Activated T-cell treated with anti-CD3 and anti-CD28 coated beads, Interleukin-2, amount 50 U/mL, for 24 hours (primary cell): Measurements from ENCODE around the gene CRB2.

Experiments
- DNase-seq: peaks from one replicate; pipeline ENCODE4 v3.0.0-alpha.2; 2020
- H3K27ac Mint-ChIP-seq: 2 replicates; pipeline ENCODE4 v1.8.0; 2020; ENCODE audit warnings: mild to moderate bottlenecking, mixed read lengths
- H3K27me3 Mint-ChIP-seq: 2 replicates; pipeline ENCODE4 v1.8.0; 2020; ENCODE audit warnings: mixed read lengths
- H3K36me3 Mint-ChIP-seq: 2 replicates; pipeline ENCODE4 v1.8.0; 2020; ENCODE audit warnings: low read depth, mixed read lengths
- H3K4me1 Mint-ChIP-seq: 2 replicates; pipeline ENCODE4 v1.8.0; 2020; ENCODE audit warnings: low read depth, mixed read lengths
- H3K4me3 Mint-ChIP-seq: 2 replicates; pipeline ENCODE4 v1.8.0; 2020; ENCODE audit warnings: mild to moderate bottlenecking, moderate library complexity, mixed read lengths
- H3K9me3 Mint-ChIP-seq: 2 replicates; pipeline ENCODE4 v1.8.0; 2020; ENCODE audit warnings: mixed read lengths

Gene CRB2

DNA sequence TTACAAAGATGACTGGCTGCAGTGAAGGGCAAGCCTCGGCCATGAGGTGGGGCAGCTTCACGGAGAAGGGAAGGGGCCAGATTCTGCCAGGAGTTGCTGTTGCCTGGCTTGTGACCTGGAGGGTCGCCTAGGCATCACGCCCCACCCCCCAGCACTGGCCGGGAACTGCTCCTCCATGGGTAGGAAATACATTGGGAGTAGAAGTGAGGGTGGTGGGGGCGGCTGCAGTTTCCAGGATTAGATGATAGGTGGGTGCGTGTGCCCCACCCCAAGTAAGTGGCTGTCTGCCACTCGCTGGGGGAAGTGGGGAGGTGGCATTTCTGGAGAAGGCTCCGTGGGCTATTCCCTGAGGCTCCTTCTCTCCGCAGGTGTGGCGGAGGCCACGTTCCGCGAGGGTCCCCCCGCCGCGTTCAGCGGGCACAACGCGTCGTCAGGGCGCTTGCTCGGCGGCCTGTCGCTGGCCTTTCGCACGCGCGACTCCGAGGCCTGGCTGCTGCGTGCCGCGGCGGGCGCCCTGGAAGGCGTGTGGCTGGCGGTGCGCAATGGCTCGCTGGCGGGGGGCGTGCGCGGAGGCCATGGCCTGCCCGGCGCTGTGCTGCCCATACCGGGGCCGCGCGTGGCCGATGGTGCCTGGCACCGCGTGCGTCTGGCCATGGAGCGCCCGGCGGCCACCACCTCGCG lies 16.9 kb downstream of the CRB2 start:
- no peak overlapping the region for H3K27ac Mint-ChIP-seq
- H3K4me1 Mint-ChIP-seq: peaks cover 7% of the 10 kb centered on the region
- H3K4me3 Mint-ChIP-seq: no peak overlapping the region
- H3K36me3 Mint-ChIP-seq: no peaks in the 10 kb centered on the region
- H3K9me3 Mint-ChIP-seq: no peaks in the 10 kb centered on the region
- no peak for DNase-seq
- peaks cover 55% of the 10 kb centered on the region for H3K27me3 Mint-ChIP-seq

DNA sequence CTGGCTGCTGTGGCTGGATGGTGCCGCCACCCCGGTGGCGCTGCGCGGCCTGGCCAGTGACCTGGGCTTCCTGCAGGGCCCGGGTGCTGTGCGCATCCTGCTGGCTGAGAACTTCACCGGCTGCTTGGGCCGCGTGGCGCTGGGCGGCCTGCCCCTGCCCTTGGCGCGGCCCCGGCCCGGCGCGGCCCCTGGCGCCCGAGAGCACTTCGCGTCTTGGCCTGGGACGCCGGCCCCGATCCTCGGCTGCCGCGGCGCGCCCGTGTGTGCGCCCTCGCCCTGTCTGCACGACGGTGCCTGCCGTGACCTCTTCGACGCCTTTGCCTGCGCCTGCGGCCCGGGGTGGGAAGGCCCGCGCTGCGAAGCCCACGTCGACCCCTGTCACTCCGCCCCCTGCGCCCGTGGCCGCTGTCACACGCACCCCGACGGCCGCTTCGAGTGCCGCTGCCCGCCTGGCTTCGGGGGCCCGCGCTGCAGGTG lies 17.5 kb downstream of the CRB2 start:
- Mint-ChIP-seq H3K27ac (no peak overlapping the region), H3K27me3 (peaks cover 55% of the 10 kb centered on the region), H3K36me3 (no peaks in the 10 kb centered on the region), H3K4me1 (peaks cover 7% of the 10 kb centered on the region), H3K9me3 (no peaks in the 10 kb centered on the region), H3K4me3 (no peak overlapping the region)
- DNase-seq: no peak

DNA sequence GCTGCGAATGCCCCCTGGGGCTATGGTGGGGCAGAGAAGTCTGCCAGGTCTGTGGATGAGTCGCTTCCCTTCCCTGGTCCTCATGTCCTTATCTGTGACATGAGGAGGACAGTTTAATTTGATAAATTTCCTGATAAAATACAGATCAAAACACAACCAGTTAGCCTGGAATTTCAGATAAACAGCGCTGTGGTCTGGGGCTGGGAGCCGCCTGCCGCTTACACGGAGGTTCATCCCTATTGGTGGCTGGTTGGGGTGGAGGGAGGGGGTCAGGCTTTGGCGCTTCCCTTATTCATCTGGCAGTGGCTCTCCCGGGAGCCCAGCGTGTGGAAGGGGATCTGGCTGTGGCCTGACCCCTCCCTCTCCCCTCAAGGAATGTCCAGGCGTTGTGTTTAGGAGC lies 17.9 kb downstream of the CRB2 start:
- Mint-ChIP-seq H3K4me3 (no peak overlapping the region), H3K9me3 (no peaks in the 10 kb centered on the region), H3K27me3 (peaks cover 55% of the 10 kb centered on the region), H3K36me3 (no peaks in the 10 kb centered on the region), H3K27ac (no peak overlapping the region), H3K4me1 (peaks cover 7% of the 10 kb centered on the region)
- DNase-seq: no peak

DNA sequence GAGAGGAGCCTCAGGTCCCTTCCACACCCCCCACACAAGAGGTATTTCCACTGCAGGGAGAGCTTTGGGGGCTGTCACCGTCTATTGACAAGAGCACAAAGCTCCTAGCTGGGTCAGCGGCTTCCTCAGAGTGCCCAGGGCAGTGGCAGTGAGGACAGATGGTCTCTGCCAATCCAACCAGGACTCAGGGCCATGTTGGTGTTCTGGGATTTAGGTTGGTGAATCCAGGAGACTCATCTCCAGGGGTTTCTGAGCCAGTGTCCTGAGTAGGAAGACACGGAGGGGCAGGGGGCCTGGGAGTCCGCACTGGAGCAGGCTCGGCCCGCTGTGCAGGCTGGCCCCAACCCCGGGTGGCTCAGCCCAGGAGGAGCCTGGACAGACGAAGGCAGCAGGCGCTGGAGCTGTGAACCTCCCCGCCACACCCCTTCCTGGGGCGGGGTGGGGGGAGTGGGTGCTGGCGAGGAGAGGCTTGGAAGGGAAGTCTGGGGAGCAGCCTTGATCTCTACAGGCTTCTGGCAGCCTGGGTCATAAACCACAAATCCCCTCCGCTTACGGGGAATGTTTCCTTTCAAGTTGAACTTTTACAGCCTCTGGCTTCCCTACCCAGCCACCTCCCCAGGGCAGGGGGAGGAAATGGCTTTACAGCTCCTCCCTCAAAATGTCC lies 19.6 kb downstream of the CRB2 start:
- Mint-ChIP-seq H3K36me3 (peaks cover 1% of the 10 kb centered on the region), H3K27me3 (peaks cover 47% of the 10 kb centered on the region), H3K4me1 (peaks cover 7% of the 10 kb centered on the region), H3K4me3 (no peak overlapping the region), H3K9me3 (no peaks in the 10 kb centered on the region), H3K27ac (no peak overlapping the region)
- no peak for DNase-seq

DNA sequence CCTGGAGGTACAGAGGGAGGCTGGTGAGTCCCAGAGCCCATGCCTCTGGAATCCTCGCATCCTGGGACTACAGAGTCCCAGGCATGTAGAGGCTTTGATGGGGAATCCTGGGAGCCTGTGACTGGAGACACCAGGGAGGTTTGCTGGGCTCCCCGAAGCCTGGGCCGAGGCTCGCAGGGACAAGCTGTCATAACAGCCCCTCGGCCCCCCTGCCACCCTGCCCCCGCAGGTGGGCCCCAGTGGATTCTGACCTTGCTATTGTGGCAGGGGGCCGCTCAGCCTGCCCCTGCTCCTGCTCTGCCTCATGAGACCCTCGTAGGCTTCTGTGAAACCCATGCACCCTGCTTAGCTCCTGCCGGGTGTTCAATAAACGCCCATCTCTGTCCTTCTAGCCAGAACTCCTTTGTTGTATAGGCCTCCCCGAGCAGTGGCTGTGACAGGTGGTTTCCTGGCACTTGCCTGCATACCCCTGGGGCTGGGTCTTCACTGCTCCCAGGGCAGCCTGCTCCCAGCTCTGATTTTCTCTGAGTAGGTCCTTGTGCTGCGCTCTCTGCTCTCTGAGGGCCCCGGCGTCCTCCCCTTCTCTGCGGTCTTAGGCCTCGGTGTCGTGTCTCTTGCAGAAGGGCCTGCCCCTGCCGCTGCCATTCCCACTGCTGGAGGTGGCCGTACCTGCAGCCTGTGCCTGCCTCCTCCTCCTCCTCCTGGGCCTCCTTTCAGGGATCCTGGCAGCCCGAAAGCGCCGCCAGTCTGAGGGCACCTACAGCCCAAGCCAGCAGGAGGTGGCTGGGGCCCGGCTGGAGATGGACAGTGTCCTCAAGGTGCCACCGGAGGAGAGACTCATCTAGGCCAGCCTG lies 20.4 kb downstream of the CRB2 start:
- H3K27ac Mint-ChIP-seq: no peak overlapping the region
- H3K4me1 Mint-ChIP-seq: peaks cover 7% of the 10 kb centered on the region
- peaks cover 1% of the 10 kb centered on the region for H3K36me3 Mint-ChIP-seq
- H3K27me3 Mint-ChIP-seq: peaks cover 38% of the 10 kb centered on the region
- no peak overlapping the region for H3K4me3 Mint-ChIP-seq
- H3K9me3 Mint-ChIP-seq: no peaks in the 10 kb centered on the region
- no peak for DNase-seq

DNA sequence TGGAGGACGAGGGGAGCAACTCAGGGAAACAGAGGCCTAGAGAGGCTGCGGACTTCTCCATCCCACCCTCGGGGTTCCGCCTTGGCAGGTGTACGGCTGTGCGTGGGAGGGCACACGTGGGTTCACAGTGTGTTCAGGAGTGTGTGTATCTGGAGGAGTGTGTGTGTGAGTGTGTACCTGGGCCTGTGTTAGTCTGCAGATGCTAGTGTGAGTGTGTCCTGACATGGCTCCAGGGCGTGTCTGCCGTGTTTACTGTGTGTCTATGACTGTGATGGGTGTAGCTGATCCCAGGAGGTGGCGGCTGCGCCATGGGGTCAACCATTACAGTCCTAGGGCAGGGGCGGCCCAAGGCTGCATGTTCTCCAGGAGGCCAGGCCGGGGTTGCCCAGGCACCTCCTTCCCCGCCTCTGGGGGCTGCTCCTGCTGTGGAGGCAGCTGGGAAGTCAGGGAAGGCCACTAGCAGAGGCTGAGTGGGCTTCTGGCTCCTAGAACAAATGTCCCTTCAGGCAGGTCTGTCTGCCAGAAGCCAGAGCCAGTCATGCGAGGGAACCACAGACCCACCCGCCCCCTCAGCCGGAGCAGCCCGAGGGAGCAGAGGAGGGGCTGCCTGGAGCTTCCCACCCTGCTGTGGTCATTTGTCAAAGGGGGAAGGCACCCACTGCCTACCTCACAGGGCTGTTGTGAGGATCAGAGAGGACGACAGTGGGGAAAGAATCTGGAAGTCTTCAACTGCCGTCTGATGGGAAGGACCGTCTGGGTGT lies 21.4 kb downstream of the CRB2 start:
- DNase-seq: no peak
- peaks cover 1% of the 10 kb centered on the region for H3K36me3 Mint-ChIP-seq
- peaks cover 29% of the 10 kb centered on the region for H3K27me3 Mint-ChIP-seq
- peaks cover 7% of the 10 kb centered on the region for H3K4me1 Mint-ChIP-seq
- H3K9me3 Mint-ChIP-seq: no peaks in the 10 kb centered on the region
- H3K4me3 Mint-ChIP-seq: no peak overlapping the region
- no peak overlapping the region for H3K27ac Mint-ChIP-seq

DNA sequence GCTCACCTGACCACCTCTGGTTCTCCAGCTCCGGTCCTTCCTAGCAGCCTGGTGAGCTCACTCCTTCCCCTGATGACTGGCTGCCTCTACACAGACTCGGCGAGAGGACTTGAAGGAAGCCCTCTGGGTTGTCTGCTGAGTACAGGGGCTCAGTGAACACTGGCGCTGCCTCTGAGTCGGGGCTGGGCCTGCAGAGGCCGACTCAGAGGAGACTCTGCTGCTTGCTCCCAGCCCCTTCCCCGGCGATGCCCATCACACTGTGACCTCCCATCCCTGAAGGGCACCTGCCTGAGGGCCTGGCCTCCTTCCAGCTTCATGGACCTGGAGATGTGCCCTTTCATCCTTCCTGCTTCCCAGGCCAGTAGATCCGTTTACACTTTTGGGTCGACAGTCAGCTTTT lies 22.0 kb downstream of the CRB2 start:
- DNase-seq: no peak
- Mint-ChIP-seq H3K4me1 (peaks cover 5% of the 10 kb centered on the region), H3K36me3 (peaks cover 1% of the 10 kb centered on the region), H3K9me3 (no peaks in the 10 kb centered on the region), H3K27ac (no peak overlapping the region), H3K27me3 (peaks cover 23% of the 10 kb centered on the region), H3K4me3 (no peak overlapping the region)

DNA sequence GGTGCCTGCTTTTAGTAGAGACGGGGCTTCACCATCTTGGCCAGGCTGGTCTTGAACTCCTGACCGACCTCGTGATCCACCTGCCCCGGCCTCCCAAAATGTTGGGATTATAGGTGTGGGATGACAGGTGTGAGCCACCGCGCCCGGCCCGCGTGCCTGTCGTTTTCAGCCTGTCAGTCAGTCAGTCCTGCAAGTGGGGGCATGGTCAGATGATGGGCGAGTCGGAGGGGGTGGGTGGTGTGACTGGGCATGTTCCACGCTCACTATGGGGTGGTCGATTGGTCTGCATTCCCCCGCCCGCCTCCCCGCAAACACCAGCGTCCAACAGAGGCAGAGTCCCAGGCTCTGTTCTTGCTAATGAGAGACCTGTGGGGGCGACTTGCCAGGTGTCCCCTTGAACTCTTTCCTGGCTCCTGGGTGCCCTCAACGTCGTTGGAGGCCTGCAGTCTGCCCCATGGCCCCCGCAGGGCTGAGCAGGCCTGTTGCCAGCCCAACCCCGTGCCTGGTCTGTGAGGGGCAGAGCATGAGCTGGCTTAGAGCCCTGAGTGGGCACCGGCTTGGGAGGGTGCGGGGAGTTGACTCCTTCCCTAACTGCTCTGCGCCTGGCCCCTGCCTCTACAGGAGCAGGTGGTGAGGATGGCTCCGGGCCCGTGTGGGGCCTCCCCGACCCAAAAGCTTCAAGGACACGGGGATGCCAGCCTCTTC lies 23.1 kb downstream of the CRB2 start:
- Mint-ChIP-seq H3K27ac (no peak overlapping the region), H3K36me3 (peaks cover 3% of the 10 kb centered on the region), H3K27me3 (peaks cover 18% of the 10 kb centered on the region), H3K4me1 (peaks cover 4% of the 10 kb centered on the region), H3K9me3 (no peaks in the 10 kb centered on the region), H3K4me3 (no peak overlapping the region)
- no peak for DNase-seq

DNA sequence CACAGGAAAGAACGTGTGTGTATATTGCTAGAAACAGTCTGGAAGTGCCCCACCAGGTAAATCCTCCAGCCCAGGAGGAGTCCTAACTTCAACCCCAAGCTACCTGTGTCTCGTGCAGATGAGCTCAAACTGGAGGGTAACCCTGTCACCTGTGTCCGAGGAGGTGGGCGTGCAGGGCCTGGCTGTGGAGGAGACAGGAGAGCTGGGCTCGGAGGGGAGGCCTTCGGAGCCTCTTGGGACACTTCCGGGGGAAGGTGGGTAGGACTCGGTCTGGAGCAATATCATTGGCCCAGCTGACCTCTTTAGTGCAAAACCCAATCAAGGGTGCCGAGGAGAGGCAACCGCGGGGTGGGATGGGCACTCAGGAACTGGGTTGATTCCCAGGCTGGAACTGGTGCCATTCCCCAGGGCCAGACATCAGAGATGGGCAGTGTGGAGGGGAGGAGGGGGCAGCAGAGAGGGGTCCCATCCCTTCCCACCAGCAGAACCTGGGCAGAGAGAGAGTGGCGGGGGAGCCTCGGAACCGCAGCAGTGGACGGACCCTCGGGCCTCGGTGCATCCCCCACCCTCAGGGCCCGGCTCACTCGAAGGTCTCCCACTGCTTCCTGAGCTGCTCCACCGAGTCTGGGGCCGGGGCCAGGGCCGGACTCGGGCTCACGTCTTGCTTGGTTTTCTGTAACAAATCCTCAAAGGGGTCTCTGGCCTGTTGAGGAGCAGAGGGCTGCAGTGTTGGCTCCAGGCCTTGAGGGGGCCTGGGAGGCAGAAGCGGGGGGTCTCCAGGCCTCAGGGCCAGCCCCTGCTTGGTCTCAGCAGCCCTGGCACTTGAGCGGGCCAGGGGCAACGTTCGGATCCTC lies 25.1 kb downstream of the CRB2 start:
- H3K4me3 Mint-ChIP-seq: no peak overlapping the region
- no peaks in the 10 kb centered on the region for H3K4me1 Mint-ChIP-seq
- H3K27ac Mint-ChIP-seq: no peak overlapping the region
- no peaks in the 10 kb centered on the region for H3K9me3 Mint-ChIP-seq
- peaks cover 3% of the 10 kb centered on the region for H3K36me3 Mint-ChIP-seq
- peaks cover 3% of the 10 kb centered on the region for H3K27me3 Mint-ChIP-seq
- DNase-seq: no peak

DNA sequence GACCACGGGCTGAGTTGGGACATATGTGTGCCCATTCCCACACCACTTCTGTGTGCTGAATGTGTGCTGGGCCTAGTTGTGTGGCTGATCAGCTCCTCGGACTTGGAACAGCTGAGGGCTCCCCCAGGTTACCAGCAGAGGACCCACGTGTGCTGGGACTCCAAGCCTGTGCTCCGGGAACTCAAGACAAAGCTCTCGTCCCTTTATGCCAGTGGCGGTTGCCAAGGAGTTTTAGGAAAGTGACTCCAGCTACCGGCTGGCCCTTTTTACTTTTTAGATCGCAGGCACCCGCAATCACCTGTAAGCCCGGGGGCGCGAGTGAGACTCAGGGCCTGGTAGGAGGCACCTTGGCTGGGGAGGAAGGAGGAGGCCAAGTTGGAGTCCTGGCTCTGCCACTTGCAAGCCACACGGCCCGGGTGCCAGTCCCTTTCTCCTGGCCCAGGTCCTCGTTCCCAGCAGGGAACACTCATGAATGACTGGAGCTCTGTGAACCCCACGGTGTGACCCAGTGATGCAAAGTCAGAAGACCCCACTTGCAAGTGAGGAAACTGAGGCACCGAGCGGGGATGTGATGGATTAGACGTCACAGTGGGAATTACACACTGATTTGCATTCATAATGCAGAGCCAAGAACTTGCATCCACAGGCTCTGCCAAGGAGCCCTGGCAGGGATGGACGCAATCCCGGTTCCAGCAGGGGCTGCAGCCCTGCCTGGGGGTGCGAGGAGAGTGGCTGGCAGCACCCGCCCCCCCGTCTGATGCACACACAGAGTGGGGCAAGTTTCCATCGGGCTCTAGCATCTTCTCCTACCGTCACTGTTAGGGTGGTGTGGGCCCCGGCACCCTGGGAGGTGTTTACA lies 26.9 kb downstream of the CRB2 start:
- H3K9me3 Mint-ChIP-seq: no peaks in the 10 kb centered on the region
- H3K36me3 Mint-ChIP-seq: peaks cover 3% of the 10 kb centered on the region
- H3K27me3 Mint-ChIP-seq: no peaks in the 10 kb centered on the region
- no peak overlapping the region for H3K27ac Mint-ChIP-seq
- no peak for DNase-seq
- H3K4me3 Mint-ChIP-seq: no peak overlapping the region
- no peaks in the 10 kb centered on the region for H3K4me1 Mint-ChIP-seq

DNA sequence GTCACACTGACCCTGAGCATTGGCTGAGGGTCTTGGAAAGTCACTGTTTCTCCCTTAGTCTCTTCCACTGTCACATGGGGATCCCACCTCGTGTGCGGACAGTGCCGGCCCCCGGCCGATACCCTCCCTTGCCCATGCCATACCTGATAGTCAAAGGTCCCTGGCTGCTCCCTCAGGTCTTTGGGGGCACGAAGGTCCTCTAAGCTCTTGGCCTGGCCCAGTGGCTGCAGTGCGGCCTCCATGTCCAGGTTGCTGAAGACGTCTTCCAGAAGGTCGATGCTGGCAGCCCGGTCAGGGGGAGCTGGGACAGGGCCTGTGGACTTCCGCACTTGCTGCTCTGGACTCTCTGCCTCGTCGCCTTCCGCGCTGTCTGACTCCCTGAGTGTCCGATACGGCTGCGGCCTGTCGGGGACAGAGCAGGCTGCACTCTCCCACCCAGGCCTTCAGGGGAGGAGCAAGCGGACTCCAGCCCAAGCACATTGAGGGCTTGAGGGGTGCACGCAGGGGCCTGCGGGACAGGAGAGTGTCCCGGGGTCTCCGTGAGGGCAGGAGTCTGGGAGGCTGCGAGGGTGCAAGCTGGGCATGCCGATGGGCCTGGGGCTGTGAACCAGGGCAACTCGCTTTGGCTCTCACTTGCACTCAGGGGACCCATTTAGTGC lies 27.6 kb downstream of the CRB2 start:
- Mint-ChIP-seq H3K9me3 (no peaks in the 10 kb centered on the region), H3K36me3 (peaks cover 3% of the 10 kb centered on the region), H3K27me3 (no peaks in the 10 kb centered on the region), H3K27ac (no peak overlapping the region), H3K4me1 (no peaks in the 10 kb centered on the region), H3K4me3 (no peak overlapping the region)
- no peak for DNase-seq

DNA sequence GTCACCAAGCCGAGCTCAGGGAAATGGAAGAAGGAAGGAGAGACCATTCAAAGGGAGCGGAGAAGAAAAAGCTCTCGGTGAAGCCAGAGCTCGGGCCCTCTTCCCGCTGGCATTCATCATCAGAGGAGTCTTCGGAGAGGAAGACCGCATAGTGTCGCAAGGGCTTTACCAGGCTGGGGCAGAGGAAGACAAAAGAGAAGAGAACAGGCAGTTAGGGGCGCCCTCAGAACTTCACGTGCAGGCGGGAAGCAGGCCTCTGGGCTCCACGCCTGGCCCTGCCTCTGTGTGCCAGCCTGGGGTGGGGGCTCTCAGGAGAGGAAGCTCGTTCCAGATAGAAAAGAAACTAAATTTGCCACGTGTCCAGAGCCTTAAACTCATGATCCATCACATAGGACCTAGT lies 31.7 kb downstream of the CRB2 start:
- H3K27ac Mint-ChIP-seq: no peak overlapping the region
- H3K36me3 Mint-ChIP-seq: peaks cover 2% of the 10 kb centered on the region
- H3K27me3 Mint-ChIP-seq: no peaks in the 10 kb centered on the region
- DNase-seq: no peak
- H3K9me3 Mint-ChIP-seq: no peaks in the 10 kb centered on the region
- no peaks in the 10 kb centered on the region for H3K4me1 Mint-ChIP-seq
- H3K4me3 Mint-ChIP-seq: no peak overlapping the region
